NCI-H2171 treated with DMSO at 0.1 percent for 48 hours (cell line): Measurements from ENCODE around the gene MIX23.
"Not testable (repeated sequence)": the region's sequence is repeated elsewhere in the genome, so short reads cannot be mapped to it uniquely, and the experiment has no call there.

Experiments used
- DNase-seq: peaks from one replicate; lab custom pipeline; 2025; lab: John Stamatoyannopoulos, UW

The MIX23 gene

GRCh38 chr3:122392868-122393844 is 10.1 kb upstream of the MIX23 start:
- peak; percentile 57 for DNase-seq

- DNase-seq = no peak
These were observed 8.8 kb upstream of the MIX23 start for GRCh38 chr3:122391681-122392446.

- DNase-seq = no peak
These were observed 7.6 kb upstream of the MIX23 start for GRCh38 chr3:122390665-122391064.

GRCh38 chr3:122389892-122390291 is 6.9 kb upstream of the MIX23 start:
- no peak for DNase-seq

GRCh38 chr3:122389197-122389596 is 6.2 kb upstream of the MIX23 start:
- no peak for DNase-seq

GRCh38 chr3:122387709-122388108 is 4.7 kb upstream of the MIX23 start:
- no peak for DNase-seq

GRCh38 chr3:122383771-122384697 is 1.0 kb upstream of the MIX23 start, which contains the start of gene FAM162A:
Gene FAM162A (plus strand): TSS chr3:122384182. CDS start chr3:122384266, 84 bp downstream.
- DNase-seq = peak; percentile 95

GRCh38 chr3:122377975-122378374 is 5.1 kb downstream of the MIX23 start:
- no peak for DNase-seq

- DNase-seq = no peak
These were observed 9.0 kb downstream of the MIX23 start for GRCh38 chr3:122374034-122374433.

GRCh38 chr3:122366379-122366749 is 16.7 kb downstream of the MIX23 start:
- no peak for DNase-seq

- not testable (repeated sequence) for DNase-seq
These were observed 17.3 kb downstream of the MIX23 start for GRCh38 chr3:122365582-122366378.

- DNase-seq = no peak
These were observed 18.0 kb downstream of the MIX23 start for GRCh38 chr3:122365073-122365472.

GRCh38 chr3:122364490-122364889 is 18.5 kb downstream of the MIX23 start:
- DNase-seq = no peak

GRCh38 chr3:122362026-122362425 is 21.0 kb downstream of the MIX23 start:
- DNase-seq = no peak

- no peak for DNase-seq
These were observed 24.4 kb downstream of the MIX23 start for GRCh38 chr3:122358703-122359032.

GRCh38 chr3:122357828-122358702 is 25.0 kb downstream of the MIX23 start:
- DNase-seq = no peak

- peak; percentile 13 for DNase-seq
These were observed 26.6 kb downstream of the MIX23 start for GRCh38 chr3:122356402-122356801.

GRCh38 chr3:122355612-122356011 is 27.4 kb downstream of the MIX23 start:
- DNase-seq = no peak

GRCh38 chr3:122353893-122354401 is 29.1 kb downstream of the MIX23 start:
- no peak for DNase-seq

GRCh38 chr3:122353215-122353614 is 29.8 kb downstream of the MIX23 start:
- DNase-seq = no peak
